K562 (cell line): ENCODE data around the gene MARCHF3. TPM values are rescaled to one million over a fixed set of nuclear protein-coding genes. Genes with fewer than 3 reads are reported as not detected.

Experiments used
- ATAC-seq: fragments of 200-7000 bp; cut with Tn5 transposase; 3 replicates; pipeline ENCODE4 v1.9.1; 2020; ENCODE audit warnings: moderate library complexity
- BruUV-seq: library from RNA; stranded (reverse); fragments of 400-500 nt; replicated peaks from 2 replicates; lab custom pipeline; 2021; lab: Mats Ljungman, UMichigan
- CTCF ChIA-PET: fragments of 300-600 bp; formaldehyde crosslinking; extraction: SDS; loops from one replicate; lab custom pipeline; 2021; ENCODE audit warnings: low intra/inter-chr PET ratio; lab: Yijun Ruan, JAX
- POLR2A ChIA-PET: fragments of 300-600, 350-650 bp; sonication (Branson Sonifier 250); formaldehyde crosslinking; extraction: SDS; loops from one replicate; lab custom pipeline; 2021; ENCODE audit warnings: antibody characterized with exemption, inconsistent platforms; lab: Yijun Ruan, JAX
- DNase-seq, 4 experiments: peaks; one replicate each; pipeline versions ENCODE4 v3.0.0 to v3.0.0-alpha.2; 2011 to 2018; ENCODE audit warnings: low spot score in 3 of 4, mixed read lengths in 3 of 4; ENCODE audit errors: extremely low read depth in 1 of 4
- FAIRE-seq: peaks from 2 replicates; lab custom pipeline; 2011; peaks lifted over from hg19 to GRCh38; lab: Jason Lieb, UNC
- H2AFZ ChIP-seq: 2 replicates; pipeline ENCODE4 v1.6.0; 2011; ENCODE audit warnings: low read depth, low read length, control low read depth, inconsistent platforms
- H3K27ac ChIP-seq: fragments of 200-600 bp; 3 replicates; pipeline ENCODE4 v1.8.0; 2011; ENCODE audit warnings: low read depth, mild to moderate bottlenecking, control low read depth, inconsistent platforms, low read length, moderate library complexity, mixed read lengths; ENCODE audit errors: extremely low read depth
- H3K27me3 ChIP-seq, 2 experiments: fragments of 300-600 bp in 1 of 2; 2 replicates in 1 of 2; 3 replicates in 1 of 2; pipeline versions ENCODE4 v1.6.0 to v1.8.0; 2011; ENCODE audit warnings: inconsistent platforms in 2 of 2, low read length in 2 of 2, mild to moderate bottlenecking in 1 of 2, mixed read lengths in 1 of 2, moderate library complexity in 1 of 2; ENCODE audit not compliant: control insufficient read depth in 2 of 2, insufficient read depth in 2 of 2
- H3K36me3 ChIP-seq: fragments of 300-600 bp; 3 replicates; pipeline ENCODE4 v1.8.0; 2011; ENCODE audit warnings: mild to moderate bottlenecking, low read length, inconsistent platforms; ENCODE audit not compliant: control insufficient read depth, insufficient read depth
- H3K4me1 ChIP-seq, 2 experiments: fragments of 200-600 bp in 1 of 2; replicated peaks in 1 of 2; 2 replicates in 1 of 2; 3 replicates in 1 of 2; pipeline versions ENCODE4 v1.5.1 to v1.8.0; 2011; ENCODE audit warnings: inconsistent platforms in 2 of 2, low read length in 2 of 2, mild to moderate bottlenecking in 1 of 2, mixed read lengths in 1 of 2, moderate library complexity in 1 of 2; ENCODE audit not compliant: control insufficient read depth in 2 of 2, insufficient read depth in 2 of 2
- H3K4me2 ChIP-seq: 2 replicates; pipeline ENCODE4 v1.6.1; 2011; ENCODE audit warnings: low read length, control low read depth, inconsistent platforms, mixed read lengths; ENCODE audit not compliant: insufficient read depth
- H3K4me3 ChIP-seq: fragments of 200-600 bp; sonication (generic), shearing (Covaris generic); 2 replicates; pipeline ENCODE4 v1.5.1; 2016; ENCODE audit warnings: control low read depth, inconsistent platforms
- H3K79me2 ChIP-seq: fragments of 200-600 bp; 3 replicates; pipeline ENCODE4 v1.8.0; 2011; ENCODE audit warnings: low read length, inconsistent platforms; ENCODE audit not compliant: control insufficient read depth, insufficient read depth
- H3K9ac ChIP-seq, 2 experiments: 2 replicates each; pipeline versions ENCODE4 v1.6.0 to v1.6.1; 2011; ENCODE audit warnings: low read depth in 2 of 2, low read length in 2 of 2, control low read depth in 1 of 2, inconsistent platforms in 1 of 2, mild to moderate bottlenecking in 1 of 2, mixed read lengths in 1 of 2; ENCODE audit not compliant: insufficient read depth in 1 of 2
- H3K9me1 ChIP-seq: one replicate; pipeline ENCODE4 v1.6.0; 2011; ENCODE audit warnings: inconsistent platforms, mild to moderate bottlenecking, low read length, moderate library complexity; ENCODE audit not compliant: control insufficient read depth, insufficient read depth
- H3K9me3 ChIP-seq: replicated peaks from 2 replicates; pipeline ENCODE4 v1.5.1; 2011; ENCODE audit warnings: low read depth, low read length, inconsistent platforms; ENCODE audit not compliant: control insufficient read depth, insufficient read depth
- H4K20me1 ChIP-seq: replicated peaks from 2 replicates; pipeline ENCODE4 v1.6.1; 2011; ENCODE audit warnings: low read length, inconsistent platforms, mixed read lengths; ENCODE audit not compliant: control insufficient read depth, insufficient read depth
- L3MBTL2 ChIP-seq: fragments of 450-650 bp; IDR thresholded peaks from 2 replicates; pipeline ENCODE4 v1.6.1; 2016; ENCODE audit warnings: mild to moderate bottlenecking, moderate library complexity
- LCOR ChIP-seq: sonication (generic); formaldehyde crosslinking; IDR thresholded peaks from 2 replicates; pipeline ENCODE4 v1.8.0; 2022; ENCODE audit warnings: mild to moderate bottlenecking, missing genetic modification reagents
- NR2C1 ChIP-seq, 2 experiments: fragments of 450-650 bp; IDR thresholded peaks; 2 replicates each; pipeline ENCODE4 v1.6.1; 2017; ENCODE audit warnings: mild to moderate bottlenecking in 2 of 2, antibody characterized with exemption in 1 of 2, inconsistent platforms in 1 of 2, missing compliant biosample characterization in 1 of 2, missing genetic modification characterization in 1 of 2
- NR2C2 ChIP-seq, 2 experiments: fragments of 200-800 bp in 1 of 2; sonication (Bioruptor generic) in 1 of 2; sonication (generic) in 1 of 2; formaldehyde crosslinking in 1 of 2; IDR thresholded peaks; 2 replicates each; pipeline versions ENCODE4 v1.6.1 to v1.8.0; 2016 to 2022; ENCODE audit warnings: mild to moderate bottlenecking in 1 of 2, missing compliant biosample characterization in 1 of 2, missing genetic modification characterization in 1 of 2, missing genetic modification reagents in 1 of 2
- STAT6 ChIP-seq: sonication (generic); formaldehyde crosslinking; IDR thresholded peaks from 2 replicates; pipeline ENCODE4 v1.8.1; 2023; ENCODE audit warnings: mild to moderate bottlenecking, missing genetic modification reagents
- TSHZ1 ChIP-seq: fragments of 250-450 bp; sonication (Bioruptor Pico); IDR thresholded peaks from 2 replicates; pipeline ENCODE4 v1.4.0; 2020; ENCODE audit warnings: mild to moderate bottlenecking, moderate library complexity
- ZNF24 ChIP-seq: fragments of 450-650 bp; IDR thresholded peaks from 2 replicates; pipeline ENCODE4 v1.6.1; 2016
- ZNF253 ChIP-seq: fragments of 250-450 bp; sonication (Bioruptor Pico); conservative IDR thresholded peaks from 2 replicates; pipeline ENCODE4 v1.6.1; 2021; ENCODE audit warnings: mild to moderate bottlenecking
- ZNF354B ChIP-seq: fragments of 250-450 bp; sonication (Bioruptor Pico); IDR thresholded peaks from 2 replicates; pipeline ENCODE4 v1.4.0; 2020
- WGBS: fragments of 100-300 bp; shearing (Covaris generic); methylation state at CpG from one replicate; pipeline ENCODE4 v1.1.6; 2016; ENCODE audit warnings: low coverage, mixed read lengths; ENCODE audit not compliant: insufficient coverage; ENCODE audit errors: missing lambda C conversion rate; 5-methylcytosine and 5-hydroxymethylcytosine counted together
- in situ Hi-C: fragments of 300-500 bp; cut with MboI; formaldehyde crosslinking; loops from 4 replicates; pipeline ENCODE4 v1.15.0; 2018; ENCODE audit warnings: inconsistent platforms, mixed read lengths
- intact Hi-C: fragments of 100-400 bp; cut with micrococcal nuclease; formaldehyde crosslinking; loops from 2 replicates; pipeline ENCODE4 v1.14.2; 2022
- polyA plus RNA-seq, 8 experiments: library from polyadenylated mRNA; depleted of rRNA in 4 of 8; stranded (reverse) in 5 of 8; unstranded in 3 of 8; fragments of >200 nt; fragmentation: Nextera tagmentation in 2 of 8; fragmentation: Illumina TruSeq in 1 of 8; extraction: Ambion mirVana in 2 of 8; extraction: Trizol in 1 of 8; gene quantifications; 2 replicates each; pipeline versions ENCODE4 v1.2.1 to v1.2.3, GENCODE V29; 2011 to 2014; ENCODE audit warnings: inconsistent platforms in 1 of 8, missing spikeins in 1 of 8
- total RNA-seq, 7 experiments: library from RNA; depleted of rRNA in 6 of 7; stranded (reverse); fragments of >200 nt in 6 of 7; fragmentation: Illumina TruSeq in 2 of 7; extraction: Trizol in 2 of 7; gene quantifications; 2 replicates each; pipeline versions ENCODE4 v1.2.1 to v1.2.3, GENCODE V29; 2011 to 2021; ENCODE audit warnings: low replicate concordance in 1 of 7
- TF ChIP-seq, protein P1 (sequence below): sonication (generic); IDR thresholded peaks from 2 replicates; pipeline ENCODE4 v1.6.1; 2016

The MARCHF3 gene
- total and polyA plus RNA-seq, 9 of the 15 experiments (the other 6 are each of a cell fraction or from before 2014, with no cell fraction given): 5.6 to 37.4 (median 16.5) TPM

GRCh38 chr5:126847826-126848251, 182.5 kb downstream of the MARCHF3 start:
- no peaks in the 10 kb centered on the region for H3K9me3 ChIP-seq
- no peak overlapping the region for H3K4me3 ChIP-seq
- TF ChIP-seq NR2C2 (CRISPR knock-in tag; IDR thresholded peaks at IDR 0.05): no peak
- TF ChIP-seq NR2C2 (tag; IDR thresholded peaks at IDR 0.05): peak; percentile 8; the same call in 1 of the 2 replicates
- no peak for TF ChIP-seq TSHZ1 (CRISPR knock-in tag)
- no peak for TF ChIP-seq STAT6 (CRISPR knock-in tag)
- no peak for TF ChIP-seq ZNF354B (CRISPR knock-in tag)
- no peak for TF ChIP-seq ZNF253 (CRISPR knock-in tag)
- TF ChIP-seq ZNF24: no peak
- no peak for TF ChIP-seq LCOR
- TF ChIP-seq, protein P1, sequence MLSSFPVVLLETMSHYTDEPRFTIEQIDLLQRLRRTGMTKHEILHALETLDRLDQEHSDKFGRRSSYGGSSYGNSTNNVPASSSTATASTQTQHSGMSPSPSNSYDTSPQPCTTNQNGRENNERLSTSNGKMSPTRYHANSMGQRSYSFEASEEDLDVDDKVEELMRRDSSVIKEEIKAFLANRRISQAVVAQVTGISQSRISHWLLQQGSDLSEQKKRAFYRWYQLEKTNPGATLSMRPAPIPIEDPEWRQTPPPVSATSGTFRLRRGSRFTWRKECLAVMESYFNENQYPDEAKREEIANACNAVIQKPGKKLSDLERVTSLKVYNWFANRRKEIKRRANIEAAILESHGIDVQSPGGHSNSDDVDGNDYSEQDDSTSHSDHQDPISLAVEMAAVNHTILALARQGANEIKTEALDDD: peak; percentile 7; the same call in 1 of the 2 replicates
- peak; percentile 64 for TF ChIP-seq NR2C1 (IDR thresholded peaks at IDR 0.05)
- peak; percentile 36; the same call in 1 of the 2 replicates for TF ChIP-seq NR2C1 (tag; IDR thresholded peaks at IDR 0.05)
- TF ChIP-seq L3MBTL2: no peak
- BruUV-seq: no TSS peak
- ATAC-seq (peak; percentile 40), FAIRE-seq (peak; percentile 58), DNase-seq (peak in 3 of 4 experiments; percentile 20 to 38 (median 26))
- 0 out of 2 replicates have a peak overlapping the region, but pooled peaks have one; percentile 7 for H3K4me2 ChIP-seq
- H3K9me1 ChIP-seq: peaks cover 6% of the 10 kb centered on the region
- intact Hi-C loops (loop anchor here (5.0 kb wide), 4 partner anchors 124 to 464 kb away; no protein-coding TSS in a partner anchor), in situ Hi-C loops (no loop called here)
- H4K20me1 ChIP-seq: no peaks in the 10 kb centered on the region
- no peaks in the 10 kb centered on the region for H3K36me3 ChIP-seq
- peak overlapping the region; percentile 33; the same call in 2 of the 3 replicates for H3K27ac ChIP-seq
- H2AFZ ChIP-seq: peak overlapping the region; percentile 51; the same call in 1 of the 2 replicates
- peak overlapping the region in 1 of 2 experiments; percentile 54; a peak in 1 of 4 replicates for H3K9ac ChIP-seq
- H3K27me3 ChIP-seq: no peaks in the 10 kb centered on the region
- ChIA-PET CTCF (no interaction called here), POLR2A (interaction anchor here (1.4 kb wide), 1 partner anchor 129 kb away, joined by 3 read pairs; no protein-coding TSS in a partner anchor)
- H3K4me1 ChIP-seq: peaks cover 13 to 31% of the 10 kb centered on the region in 2 experiments; a peak in 4 of 5 replicates
- H3K79me2 ChIP-seq: no peaks in the 10 kb centered on the region
- WGBS: 53% methylated on average over 3 of the region's 3 CpGs
